ENCODE results near the gene TPRN.

- TF ChIP-seq POLR2A (IDR thresholded peaks at IDR 0.05) (no peak), CTCF (IDR thresholded peaks at IDR 0.05) (no peak)
These were observed 26.5 kb downstream of the TPRN start for GRCh38 chr9:137173796-137174664.

Data from transverse colon (tissue), 3 donors.